H54 (cell line): ENCODE measurements around the gene AHDC1.
"Not testable (repeated sequence)": the region's sequence is repeated elsewhere in the genome, so short reads cannot be mapped to it uniquely, and the experiment has no call there.

Experiments
- DNase-seq: peaks from one replicate; pipeline ENCODE4 v3.0.0; 2011; ENCODE audit warnings: low spot score, mixed read lengths; ENCODE audit not compliant: insufficient read length
- FAIRE-seq: peaks from 3 replicates; lab custom pipeline; 2011; peaks lifted over from hg19 to GRCh38; lab: Jason Lieb, UNC
- POLR2A ChIP-seq: IDR thresholded peaks from 2 replicates; pipeline ENCODE4 v1.6.1; 2011; ENCODE audit warnings: low read depth, mild to moderate bottlenecking, low read length

Gene AHDC1

DNA sequence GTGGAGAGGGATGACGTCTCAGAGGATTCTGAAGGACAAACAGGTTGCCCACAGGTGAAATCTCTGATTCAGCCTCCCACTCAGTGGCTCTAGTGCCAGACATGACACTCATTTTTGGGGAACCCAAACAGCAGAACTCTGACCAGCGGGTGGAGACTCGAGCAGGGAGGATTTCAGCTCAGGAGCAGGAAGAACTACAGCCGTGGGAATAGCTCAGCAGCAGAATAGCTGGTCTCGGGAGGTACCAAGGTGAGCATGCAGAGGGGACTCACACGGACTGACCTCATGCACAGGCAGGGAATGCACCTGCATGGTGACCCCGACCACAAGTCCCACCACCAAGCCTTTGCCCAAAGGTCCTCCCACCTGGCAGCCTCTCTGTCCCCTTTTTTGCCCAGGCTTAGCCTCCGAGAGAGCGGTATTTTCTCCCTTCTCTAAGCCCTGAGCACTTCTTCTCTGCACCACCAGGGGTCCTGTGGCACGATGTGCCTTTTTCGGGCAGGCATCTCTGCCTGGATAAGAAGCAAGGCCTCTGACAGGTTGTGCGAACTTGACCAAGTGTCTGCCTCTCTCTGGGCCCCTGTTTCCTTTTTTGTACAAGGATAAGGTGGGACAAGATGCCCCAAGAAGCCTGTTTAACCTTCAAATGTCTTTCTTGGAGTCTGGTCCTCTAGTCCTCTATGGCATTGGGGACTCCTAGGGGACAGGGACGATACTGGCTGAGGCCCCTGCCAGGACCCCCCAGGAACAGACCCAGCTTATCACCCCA lies 39.8 kb upstream of the AHDC1 start:
- FAIRE-seq (no peak), DNase-seq (peak; percentile 41)
- no peak for TF ChIP-seq POLR2A

DNA sequence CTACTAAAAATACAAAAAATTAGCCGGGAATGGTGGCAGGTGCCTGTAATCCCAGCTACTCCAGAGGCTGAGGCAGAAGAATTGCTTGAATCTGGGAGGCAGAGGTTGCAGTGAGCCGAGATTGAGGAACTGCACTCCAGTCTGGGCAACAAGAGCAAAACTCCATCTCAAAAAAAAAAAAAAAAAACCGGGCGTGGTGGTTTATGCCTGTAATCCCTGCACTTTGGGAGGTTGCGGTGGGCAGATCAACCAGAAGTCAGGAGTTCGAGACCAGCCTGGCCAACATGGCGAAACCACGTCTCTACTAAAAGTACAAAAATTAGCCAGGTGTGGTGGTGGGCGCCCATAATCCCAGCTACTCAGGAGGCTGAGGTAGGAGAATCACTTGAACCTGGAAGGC lies 36.6 kb upstream of the AHDC1 start:
- not testable (repeated sequence) for FAIRE-seq

DNA sequence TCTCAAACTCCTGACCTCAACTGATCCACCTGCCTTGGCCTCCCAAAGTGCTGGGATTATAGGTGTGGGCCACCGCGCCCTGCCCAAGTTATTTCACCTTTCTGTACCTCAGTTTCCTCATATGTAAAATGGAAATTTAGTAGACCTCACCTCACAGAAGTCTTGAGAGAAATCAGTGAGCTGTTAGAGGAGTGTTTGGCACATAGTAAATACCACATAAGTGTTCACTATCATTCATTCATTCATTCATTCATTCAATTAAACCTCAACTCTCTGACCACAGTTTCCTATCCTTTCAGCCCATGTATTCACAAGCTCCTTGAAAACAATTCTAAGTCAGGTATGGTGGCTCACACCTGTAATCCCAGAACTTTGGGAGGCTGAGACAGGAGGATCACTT lies 34.9 kb upstream of the AHDC1 start:
- TF ChIP-seq POLR2A: no peak
- DNase-seq (no peak), FAIRE-seq (no peak)

More for the DNA sequence above, 36.6 kb upstream of the AHDC1 start:
- DNase-seq: not testable (repeated sequence)

DNA sequence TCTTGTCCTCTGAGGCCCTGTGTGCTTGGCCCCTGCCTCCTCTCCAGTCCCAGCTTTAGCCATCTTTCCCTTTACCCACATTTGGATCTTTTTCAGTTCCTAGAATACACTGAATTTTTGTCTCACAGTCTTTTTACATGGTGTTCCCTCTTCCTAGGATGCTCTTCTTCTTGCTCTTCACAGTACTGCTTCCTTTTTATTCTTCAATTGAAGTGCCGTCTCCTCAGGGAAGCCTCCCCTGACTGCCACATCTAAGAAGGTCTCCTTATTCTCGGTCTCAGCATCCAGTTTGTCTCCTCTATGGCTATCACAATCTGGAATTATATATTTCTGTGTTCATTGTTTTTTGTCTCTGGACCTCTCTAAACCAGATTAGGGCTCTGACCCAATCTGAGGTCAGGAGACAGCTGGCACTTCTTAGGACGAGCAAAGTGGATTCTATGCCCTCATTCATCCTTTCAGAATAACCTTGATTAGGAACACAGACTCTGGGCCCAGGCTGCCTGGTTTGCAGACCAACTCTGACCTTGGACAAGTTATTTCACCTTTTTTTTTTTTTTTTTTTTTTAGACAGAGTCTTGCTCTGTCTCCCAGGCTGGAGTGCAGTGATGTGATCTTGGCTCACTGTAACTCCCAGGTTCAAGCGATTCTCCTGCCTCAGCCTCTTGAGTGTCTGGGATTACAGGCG lies 34.2 kb upstream of the AHDC1 start:
- no peak for TF ChIP-seq POLR2A
- DNase-seq (no peak), FAIRE-seq (no peak)

DNA sequence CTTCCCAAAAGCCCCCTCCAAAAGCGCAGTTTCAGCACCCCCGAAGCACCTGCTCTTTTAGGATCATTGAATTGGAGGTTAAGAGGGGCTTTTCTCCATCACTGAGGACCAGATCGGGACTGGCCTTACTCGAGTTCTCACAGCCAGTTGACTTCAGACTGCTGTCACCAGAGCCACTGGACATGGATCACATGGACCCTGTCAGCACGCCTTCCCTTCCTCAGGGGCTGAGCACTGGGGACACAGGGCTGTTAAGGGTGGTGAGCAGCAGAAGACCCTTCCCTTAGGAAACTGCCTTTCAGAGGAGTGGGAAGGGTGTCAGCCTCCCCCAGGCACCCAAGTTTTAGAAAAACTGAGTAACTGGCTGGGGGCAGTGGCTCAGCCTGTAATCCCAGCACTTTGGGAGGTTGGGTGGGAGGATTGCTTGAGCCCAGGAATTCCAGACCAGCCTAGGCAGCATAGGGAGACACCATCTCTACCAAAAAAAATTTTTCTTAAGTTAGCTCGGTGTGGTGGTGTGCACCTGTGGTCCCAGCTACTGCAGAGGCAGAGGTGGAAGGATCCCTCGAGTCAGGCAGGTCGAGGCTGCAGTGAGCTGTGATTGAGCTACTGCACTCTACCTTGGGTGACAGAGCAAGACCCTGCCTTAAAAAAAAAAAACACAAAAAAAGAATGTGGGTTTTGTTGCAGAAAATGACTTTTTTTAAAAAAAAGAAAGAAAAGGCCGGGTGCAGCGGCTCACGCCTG lies 31.6 kb upstream of the AHDC1 start:
- DNase-seq (no peak), FAIRE-seq (no peak)
- TF ChIP-seq POLR2A: no peak

DNA sequence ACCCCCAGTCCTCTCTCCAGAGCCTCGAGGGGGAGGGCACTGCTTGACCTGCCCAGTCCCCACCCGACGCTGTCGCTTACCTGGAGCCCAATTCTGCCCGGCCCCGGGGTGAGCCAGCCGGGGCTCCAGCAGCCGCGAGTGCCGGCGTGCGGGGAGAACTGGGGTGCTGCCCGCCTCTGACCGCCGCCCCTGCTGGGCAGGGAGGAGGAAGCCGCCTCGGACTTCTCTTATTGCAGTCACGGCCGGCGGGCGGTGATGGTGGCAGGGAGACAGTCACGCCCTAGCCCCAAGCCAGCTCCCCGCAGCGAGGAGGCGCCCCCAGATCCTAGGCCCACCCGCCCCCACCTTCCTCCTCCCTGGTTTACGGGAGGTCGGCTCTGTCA lies 31.0 kb upstream of the AHDC1 start, which contains the start of gene FGR:
Gene FGR (minus strand): TSS at position 201 of the 383 bp plus-strand sequence. CDS start 11,269 bp downstream, outside the sequence.
- TF ChIP-seq POLR2A: no peak
- no peak for FAIRE-seq
- no peak for DNase-seq

DNA sequence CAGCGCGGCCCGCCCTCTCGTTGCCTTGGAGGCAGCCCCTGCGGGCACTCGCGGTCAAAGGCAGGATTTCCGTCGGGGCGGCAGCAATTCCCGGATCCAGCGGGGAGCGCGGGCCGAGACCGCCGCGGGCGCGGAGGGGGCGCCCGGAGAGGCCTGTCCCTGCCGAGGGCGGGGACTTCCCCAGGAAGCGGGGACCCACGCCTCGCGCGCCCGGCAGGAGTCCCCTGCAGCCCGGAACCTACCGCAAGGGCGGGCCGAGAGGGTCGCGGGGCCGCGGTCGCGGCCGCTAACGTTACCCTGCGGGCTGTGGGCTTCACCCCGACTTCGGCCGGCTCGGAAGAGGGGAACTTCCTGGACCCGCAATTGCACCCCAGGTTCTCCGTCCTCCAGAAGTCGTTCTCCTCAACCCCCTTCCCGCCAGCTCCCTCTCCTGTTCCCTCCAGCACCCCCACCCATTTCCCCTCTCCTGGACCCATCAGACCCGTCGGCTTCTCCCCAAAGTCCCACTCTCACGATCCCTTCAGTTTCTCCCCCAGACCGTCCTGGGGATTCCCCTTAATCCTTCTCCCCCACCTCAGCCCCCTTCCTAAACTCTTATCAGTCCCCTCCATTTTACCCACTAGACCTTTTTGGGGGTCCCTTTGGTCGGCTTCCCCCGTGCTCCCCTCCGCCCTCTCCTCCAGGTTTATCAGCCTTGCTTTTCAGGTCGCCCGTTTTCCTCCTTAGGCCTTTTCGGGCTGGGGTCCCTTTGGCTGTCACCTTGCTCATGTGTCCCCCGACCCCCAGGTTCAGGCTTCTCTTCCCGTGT lies 30.4 kb upstream of the AHDC1 start:
- no peak for TF ChIP-seq POLR2A
- FAIRE-seq (no peak), DNase-seq (no peak)

DNA sequence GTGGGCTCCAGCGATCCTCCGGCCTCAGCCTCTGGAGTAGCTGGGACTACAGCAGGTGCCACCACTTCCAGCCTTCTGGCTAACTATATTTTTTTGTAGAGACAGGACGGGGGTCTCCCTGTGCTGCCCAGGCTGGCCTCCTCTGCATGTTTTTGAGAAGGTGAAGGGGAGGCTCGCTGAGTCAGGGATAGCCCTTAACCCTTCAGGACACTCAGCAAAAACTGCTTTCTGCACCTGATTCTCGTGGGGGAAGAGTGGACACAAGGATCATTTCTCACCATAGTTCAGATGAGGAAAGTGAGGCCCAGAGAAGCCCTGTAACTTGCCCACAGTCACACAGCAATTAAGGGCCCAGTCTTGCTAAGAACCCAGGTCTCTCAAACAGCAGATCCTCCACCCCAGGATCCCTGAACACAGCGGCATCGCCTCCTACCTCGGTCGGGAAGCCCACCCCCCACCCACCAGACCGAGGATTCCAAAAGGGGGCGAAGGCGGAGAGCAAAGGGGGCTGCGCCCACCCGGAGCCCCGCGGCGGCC lies 29.8 kb upstream of the AHDC1 start:
- TF ChIP-seq POLR2A: no peak
- DNase-seq: no peak
- no peak for FAIRE-seq

DNA sequence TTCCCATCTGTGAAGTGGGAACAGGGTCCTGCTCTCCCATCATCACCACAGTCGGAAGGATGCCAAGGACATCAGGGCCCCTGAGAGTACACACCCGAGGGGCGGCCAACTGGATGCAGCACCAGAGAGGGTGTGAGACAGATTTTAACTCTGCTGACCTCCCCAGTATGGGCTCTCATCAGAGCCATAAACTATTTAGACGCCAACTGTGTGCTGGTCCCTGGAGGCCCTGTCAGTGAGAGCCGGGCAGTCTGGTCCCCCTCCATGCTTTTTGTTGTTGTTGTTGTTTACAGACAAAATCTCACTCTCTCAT lies 29.3 kb upstream of the AHDC1 start:
- DNase-seq: no peak
- no peak for FAIRE-seq
- TF ChIP-seq POLR2A: no peak

DNA sequence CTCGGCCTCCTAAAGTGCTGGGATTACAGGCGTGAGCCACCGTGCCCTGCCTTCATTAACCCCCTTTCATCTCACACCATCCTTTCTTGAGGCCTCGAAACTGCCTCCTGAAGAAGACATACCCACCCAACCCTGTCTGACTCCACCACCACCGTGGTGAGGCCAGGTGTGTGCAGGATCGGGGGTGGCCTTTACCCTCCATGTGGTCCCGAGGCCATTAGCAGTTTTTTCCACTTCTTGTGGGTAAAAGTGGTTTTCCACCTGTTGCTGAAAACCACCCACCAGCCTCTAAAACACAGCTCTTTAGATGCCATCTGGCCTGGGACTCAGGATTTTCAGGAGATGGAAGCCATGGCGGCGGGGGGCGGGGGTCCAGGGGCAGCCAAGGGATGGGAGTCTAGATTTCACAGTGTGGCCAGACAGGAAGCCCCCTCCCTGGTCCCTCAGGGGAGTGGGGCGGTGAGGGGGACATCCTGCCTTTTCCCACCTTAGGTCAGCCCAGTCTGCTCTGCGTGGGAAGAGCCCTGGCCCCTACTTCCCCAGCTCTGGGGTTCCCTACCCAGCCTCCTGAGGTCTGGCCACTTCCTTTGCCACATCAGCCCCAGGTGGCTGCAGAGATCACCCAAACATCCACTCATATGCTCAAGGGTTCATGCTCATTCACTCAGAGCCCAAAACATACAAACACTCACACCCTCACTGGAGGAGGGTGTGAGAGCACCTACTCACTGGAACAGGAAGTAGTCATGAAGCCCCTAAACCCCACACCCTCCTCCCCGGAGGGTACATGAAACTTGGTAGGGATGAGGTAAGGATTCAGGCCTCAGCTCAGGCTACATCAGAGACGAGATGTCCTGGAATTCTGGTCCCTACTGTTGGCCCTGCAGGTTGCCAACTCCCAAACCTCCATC lies 28.7 kb upstream of the AHDC1 start:
- no peak for TF ChIP-seq POLR2A
- no peak for DNase-seq
- FAIRE-seq: no peak

DNA sequence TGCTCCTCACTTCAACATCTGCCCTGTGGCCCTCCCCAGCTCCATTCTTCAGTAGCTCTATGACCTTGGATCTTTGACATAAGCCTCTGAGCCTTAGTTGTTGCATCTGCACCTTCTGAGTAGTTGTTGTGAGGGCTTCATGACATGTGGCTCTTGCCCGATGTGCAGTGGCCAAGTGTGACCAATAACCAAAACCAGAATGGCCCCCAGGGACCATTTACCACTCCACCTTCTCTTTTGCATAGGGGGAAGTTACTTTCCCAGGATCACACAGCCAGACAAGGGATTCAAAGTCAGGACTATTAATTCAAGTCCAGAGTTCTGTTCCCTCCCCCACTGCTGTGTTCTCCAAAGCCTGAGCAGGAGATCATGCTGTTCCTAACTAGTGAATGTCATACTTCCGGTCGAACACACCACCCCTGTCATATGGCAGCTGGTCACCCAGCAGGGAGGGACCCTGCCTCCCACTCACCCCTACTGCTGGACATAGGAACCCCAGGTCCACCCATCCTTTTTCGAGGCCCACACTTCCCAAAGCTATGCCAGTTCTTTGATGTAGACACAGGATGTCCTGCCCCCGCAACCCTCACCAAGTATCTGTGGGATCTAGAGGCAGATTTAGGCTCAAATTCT lies 27.0 kb upstream of the AHDC1 start:
- DNase-seq (no peak), FAIRE-seq (no peak)
- no peak for TF ChIP-seq POLR2A

DNA sequence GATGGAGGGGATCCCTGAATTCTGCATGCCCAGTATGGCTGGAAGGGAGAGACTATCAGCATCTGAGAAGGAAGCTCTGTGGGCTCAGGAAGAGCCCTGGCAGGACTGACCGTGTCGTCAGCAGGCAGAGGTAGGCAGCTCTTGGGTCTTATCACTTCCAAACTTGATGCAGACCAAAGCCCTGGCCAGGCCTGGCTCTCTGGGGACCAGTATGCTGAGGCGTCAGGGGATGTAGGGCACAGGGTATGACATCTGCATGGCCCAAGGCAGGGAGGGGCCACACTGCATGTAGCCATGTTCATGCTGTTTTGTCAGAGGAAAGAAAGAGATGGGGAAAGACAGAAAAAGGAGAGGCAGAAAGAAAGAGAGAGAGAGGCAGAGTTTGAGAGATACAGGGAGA lies 24.8 kb upstream of the AHDC1 start:
- FAIRE-seq: no peak
- no peak for DNase-seq
- TF ChIP-seq POLR2A: no peak

DNA sequence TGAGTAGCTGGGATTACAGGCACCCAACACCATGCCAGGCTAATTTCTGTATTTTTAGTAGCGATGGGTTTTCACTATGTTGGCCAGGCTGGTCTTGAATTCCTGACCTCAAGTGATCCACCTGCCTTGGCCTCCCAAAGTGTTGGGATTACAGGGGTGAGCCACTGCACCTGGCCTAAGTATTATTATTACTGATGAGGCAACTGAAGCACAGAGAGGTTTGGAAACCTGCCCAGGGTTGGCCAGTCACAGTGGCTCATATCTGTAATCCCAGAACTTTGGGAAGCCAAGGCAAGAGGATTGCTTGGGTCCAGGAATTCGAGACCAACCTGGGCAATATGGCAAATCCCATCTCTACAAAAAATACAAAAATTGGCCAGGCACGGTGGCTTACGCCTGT lies 23.8 kb upstream of the AHDC1 start:
- DNase-seq, FAIRE-seq: not testable (repeated sequence)
